ENCODE measurements around the gene TRPV3.
"Not testable (repeated sequence)": the region's sequence is repeated elsewhere in the genome, so short reads cannot be mapped to it uniquely, and the experiment has no call there.

Gene TRPV3

GRCh38 chr17:3503285-3503684 lies 54.3 kb downstream of the TRPV3 start:
- in situ Hi-C loops (cut with MboI; ENCODE audit: low pct_unique_long_range_greater_than_20kb, low sequenced_read_pairs), result no loop called here
- no peak for DNase-seq

- in situ Hi-C loops (cut with MboI; ENCODE audit: low pct_unique_long_range_greater_than_20kb, low sequenced_read_pairs), result no loop called here
- DNase-seq, result no peak
Observed at GRCh38 chr17:3502466-3502865, 55.1 kb downstream of the TRPV3 start.

- DNase-seq, result no peak
- in situ Hi-C loops (cut with MboI; ENCODE audit: low pct_unique_long_range_greater_than_20kb, low sequenced_read_pairs), result no loop called here
Observed at GRCh38 chr17:3501344-3501743, 56.3 kb downstream of the TRPV3 start.

- in situ Hi-C loops (cut with MboI; ENCODE audit: low pct_unique_long_range_greater_than_20kb, low sequenced_read_pairs), result no loop called here
- no peak for DNase-seq
Observed at GRCh38 chr17:3497101-3497500, 60.5 kb downstream of the TRPV3 start.

- in situ Hi-C loops (cut with MboI; ENCODE audit: low pct_unique_long_range_greater_than_20kb, low sequenced_read_pairs), result no loop called here
- no peak for DNase-seq
Observed at GRCh38 chr17:3485481-3486068, 72.0 kb downstream of the TRPV3 start.

- no peak for DNase-seq
- in situ Hi-C loops (cut with MboI; ENCODE audit: low pct_unique_long_range_greater_than_20kb, low sequenced_read_pairs), result no loop called here
Observed at GRCh38 chr17:3482852-3483251, 74.8 kb downstream of the TRPV3 start.

GRCh38 chr17:3479988-3480387 lies 77.6 kb downstream of the TRPV3 start:
- DNase-seq, result no peak
- in situ Hi-C loops (cut with MboI; ENCODE audit: low pct_unique_long_range_greater_than_20kb, low sequenced_read_pairs), result no loop called here

- no peak for DNase-seq
- in situ Hi-C loops (cut with MboI; ENCODE audit: low pct_unique_long_range_greater_than_20kb, low sequenced_read_pairs), result no loop called here
Observed at GRCh38 chr17:3475812-3476610, 81.6 kb downstream of the TRPV3 start, which contains the start of gene ASPA. TSS of gene ASPA (plus strand) at chr17:3475997. CDS start at chr17:3476160, 163 bp downstream.

- DNase-seq, result no peak
- in situ Hi-C loops (cut with MboI; ENCODE audit: low pct_unique_long_range_greater_than_20kb, low sequenced_read_pairs), result no loop called here
Observed at GRCh38 chr17:3475251-3475685, 82.3 kb downstream of the TRPV3 start.

- no peak for DNase-seq
- in situ Hi-C loops (cut with MboI; ENCODE audit: low pct_unique_long_range_greater_than_20kb, low sequenced_read_pairs), result no loop called here
Observed at GRCh38 chr17:3474212-3474611, 83.4 kb downstream of the TRPV3 start.

- no peak for DNase-seq
- in situ Hi-C loops (cut with MboI; ENCODE audit: low pct_unique_long_range_greater_than_20kb, low sequenced_read_pairs), result no loop called here
Observed at GRCh38 chr17:3472137-3472536, 85.5 kb downstream of the TRPV3 start.

- DNase-seq, result no peak
- in situ Hi-C loops (cut with MboI; ENCODE audit: low pct_unique_long_range_greater_than_20kb, low sequenced_read_pairs), result no loop called here
Observed at GRCh38 chr17:3471599-3471998, 86.0 kb downstream of the TRPV3 start, which contains the start of gene SPATA22. TSS of gene SPATA22 (minus strand) at chr17:3471819. CDS start at chr17:3469325, 2,494 bp downstream.

GRCh38 chr17:3469529-3469928 lies 88.1 kb downstream of the TRPV3 start:
- DNase-seq, result no peak

GRCh38 chr17:3466355-3466754 lies 91.3 kb downstream of the TRPV3 start:
- in situ Hi-C loops (cut with MboI; ENCODE audit: low pct_unique_long_range_greater_than_20kb, low sequenced_read_pairs), result not testable (repeated sequence)

More at GRCh38 chr17:3469529-3469928, 88.1 kb downstream of the TRPV3 start:
- in situ Hi-C loops (cut with MboI; ENCODE audit: low pct_unique_long_range_greater_than_20kb, low sequenced_read_pairs), result no loop called here

More at GRCh38 chr17:3466355-3466754, 91.3 kb downstream of the TRPV3 start:
- not testable (repeated sequence) for DNase-seq
